NCI-H2029 treated with DMSO at 0.1 percent for 48 hours (cell line): ENCODE measurements around the gene ABI3BP.
A peak's percentile ranks its signal among the peaks of the same experiment; 100 is the strongest.

Experiments used
- DNase-seq: peaks from one replicate; lab custom pipeline; 2025; lab: John Stamatoyannopoulos, UW

The ABI3BP gene

GRCh38 chr3:100776097-100776729 is 217.0 kb downstream of the ABI3BP start:
- DNase-seq = no peak

DNA sequence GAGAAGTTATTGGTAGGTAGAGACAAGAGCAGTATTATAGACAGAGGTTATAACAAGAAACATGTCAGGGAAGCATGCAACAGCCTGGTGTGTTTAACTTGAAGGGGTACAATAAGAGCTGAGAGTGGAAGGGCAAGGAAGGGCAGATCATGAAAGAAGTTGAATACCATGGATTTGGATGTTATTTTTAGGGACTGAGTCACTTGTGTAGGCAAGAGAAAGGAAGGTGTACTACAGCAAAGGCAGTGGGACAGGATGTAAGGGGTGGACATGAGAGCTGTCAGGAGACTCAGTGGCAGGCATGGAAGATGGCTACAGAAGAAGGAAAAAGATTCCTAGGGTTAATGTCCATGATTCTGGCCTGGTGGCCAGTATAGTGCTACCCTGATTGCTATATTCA is 217.6 kb downstream of the ABI3BP start:
- no peak for DNase-seq

DNA sequence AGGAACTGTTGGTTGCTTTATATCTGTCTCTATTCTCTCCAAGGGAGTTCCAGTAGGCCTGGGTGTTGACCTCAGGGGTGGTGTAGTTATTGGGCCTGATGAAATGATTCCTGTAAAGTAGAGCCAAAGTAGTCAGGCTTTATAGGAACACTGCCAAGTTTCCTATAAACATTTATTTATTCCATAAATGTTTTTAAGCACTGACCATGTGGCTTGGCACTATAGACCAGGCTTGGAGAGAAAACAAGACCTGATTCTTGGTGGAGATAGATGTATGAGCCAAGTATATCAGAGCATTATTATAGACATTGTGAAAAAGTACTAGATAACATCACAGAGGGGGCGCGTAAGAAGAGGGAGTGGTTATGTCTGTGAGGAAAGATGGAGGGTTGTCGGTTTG is 218.0 kb downstream of the ABI3BP start:
- DNase-seq = no peak

- no peak for DNase-seq
Measured at GRCh38 chr3:100769693-100770092, 223.5 kb downstream of the ABI3BP start.

- no peak for DNase-seq
Measured at GRCh38 chr3:100766069-100766468, 227.2 kb downstream of the ABI3BP start.

DNA sequence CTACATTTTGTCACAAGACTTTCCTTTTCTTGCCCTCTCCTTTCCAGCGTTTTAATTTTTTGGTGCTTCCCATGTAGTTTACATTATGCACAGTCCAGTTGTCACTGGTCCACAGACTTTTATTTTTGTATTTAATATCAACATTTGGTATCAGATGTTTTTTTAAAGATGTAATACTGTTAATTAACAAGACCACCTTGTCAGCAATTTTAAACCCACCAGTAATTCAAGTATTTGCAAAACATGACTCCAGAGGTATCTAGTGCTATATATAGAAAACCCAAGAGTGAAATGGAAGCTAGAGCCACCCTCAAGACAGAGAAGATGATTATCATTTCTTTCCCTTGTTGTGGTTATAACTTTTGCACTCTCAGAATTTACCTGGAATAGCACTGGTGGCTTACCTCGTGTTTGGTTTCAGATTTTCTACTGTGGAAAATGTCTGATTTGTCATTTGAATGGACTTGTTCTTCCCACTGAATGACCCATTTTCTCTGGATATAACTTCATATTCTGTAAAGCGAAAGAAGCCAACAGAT is 227.7 kb downstream of the ABI3BP start:
- no peak for DNase-seq

GRCh38 chr3:100761951-100762350 is 231.3 kb downstream of the ABI3BP start:
- no peak for DNase-seq

- DNase-seq = no peak
Measured at GRCh38 chr3:100761211-100761942, 231.8 kb downstream of the ABI3BP start.

- no peak for DNase-seq
Measured at GRCh38 chr3:100760377-100760776, 232.8 kb downstream of the ABI3BP start.

- no peak for DNase-seq
Measured at GRCh38 chr3:100759950-100760349, 233.3 kb downstream of the ABI3BP start.

- DNase-seq = no peak
Measured at GRCh38 chr3:100759159-100759558, 234.1 kb downstream of the ABI3BP start.

- no peak for DNase-seq
Measured at GRCh38 chr3:100756441-100756840, 236.8 kb downstream of the ABI3BP start.

DNA sequence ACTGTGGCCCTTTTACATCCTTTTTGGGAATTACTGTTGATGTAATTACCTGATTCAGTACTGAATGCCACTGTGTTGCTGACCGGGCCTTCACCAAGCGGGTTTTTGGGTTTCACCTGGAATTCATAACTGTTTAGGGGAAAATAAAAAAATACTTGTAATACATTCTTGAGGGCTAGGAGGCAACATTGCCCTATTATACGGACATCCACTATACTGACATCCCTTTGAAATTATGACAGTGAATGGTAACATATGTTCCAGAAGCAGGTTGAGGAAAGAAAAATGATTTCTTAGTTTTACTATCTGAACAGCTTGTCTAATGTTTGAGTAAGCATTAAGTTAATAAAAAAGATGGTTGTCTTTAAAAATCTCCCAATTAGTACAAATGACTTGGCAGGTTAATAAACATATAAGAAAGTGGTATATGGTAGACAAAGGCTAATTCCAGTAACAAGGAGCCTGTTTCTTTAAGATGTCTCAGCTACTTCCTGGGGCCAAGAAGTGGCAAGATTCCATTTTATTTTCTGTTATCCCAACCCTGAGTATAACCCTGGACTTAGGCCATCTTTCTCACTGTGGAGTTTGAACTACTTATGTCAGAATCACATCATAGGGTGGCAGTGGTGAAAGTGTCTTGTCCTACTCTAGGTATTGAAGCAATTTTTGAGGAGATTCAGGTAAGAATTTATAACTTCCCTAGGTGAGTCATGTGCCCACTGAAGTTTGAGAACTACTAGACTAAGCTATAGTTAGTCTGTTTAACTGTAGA is 238.5 kb downstream of the ABI3BP start:
- no peak for DNase-seq

- DNase-seq = no peak
Measured at GRCh38 chr3:100753846-100754245, 239.4 kb downstream of the ABI3BP start.

DNA sequence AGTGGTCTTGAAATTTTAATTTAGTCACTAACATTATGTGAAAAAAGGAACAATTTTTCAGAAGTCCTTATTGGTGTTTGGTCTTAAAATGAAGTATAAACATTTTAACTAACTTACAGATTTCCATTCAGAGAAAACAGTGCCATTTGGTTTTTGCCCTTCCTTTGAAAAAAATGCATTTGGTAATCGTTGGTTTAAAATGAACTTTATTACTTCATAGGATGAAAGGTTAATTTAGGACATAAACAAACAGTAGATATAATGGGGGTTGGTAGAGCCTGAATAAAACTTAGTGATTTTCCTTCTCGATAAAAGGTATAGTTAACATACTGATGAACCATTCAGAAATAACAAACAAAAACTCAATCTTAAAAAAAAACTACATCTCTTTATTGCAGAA is 244.3 kb downstream of the ABI3BP start:
- no peak for DNase-seq

DNA sequence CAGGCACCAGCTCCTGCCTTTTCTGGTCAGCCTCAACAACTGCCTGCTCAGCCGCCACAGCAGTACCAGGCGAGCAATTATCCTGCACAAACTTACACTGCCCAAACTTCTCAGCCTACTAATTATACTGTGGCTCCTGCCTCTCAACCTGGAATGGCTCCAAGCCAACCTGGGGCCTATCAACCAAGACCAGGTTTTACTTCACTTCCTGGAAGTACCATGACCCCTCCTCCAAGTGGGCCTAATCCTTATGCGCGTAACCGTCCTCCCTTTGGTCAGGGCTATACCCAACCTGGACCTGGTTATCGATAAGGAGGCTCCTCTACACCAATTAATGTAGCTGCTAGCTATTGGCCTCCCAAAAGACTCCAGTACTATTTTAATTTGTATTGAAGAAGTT is 245.0 kb downstream of the ABI3BP start:
- DNase-seq = no peak

GRCh38 chr3:100746092-100746491 is 247.1 kb downstream of the ABI3BP start:
- DNase-seq = no peak

DNA sequence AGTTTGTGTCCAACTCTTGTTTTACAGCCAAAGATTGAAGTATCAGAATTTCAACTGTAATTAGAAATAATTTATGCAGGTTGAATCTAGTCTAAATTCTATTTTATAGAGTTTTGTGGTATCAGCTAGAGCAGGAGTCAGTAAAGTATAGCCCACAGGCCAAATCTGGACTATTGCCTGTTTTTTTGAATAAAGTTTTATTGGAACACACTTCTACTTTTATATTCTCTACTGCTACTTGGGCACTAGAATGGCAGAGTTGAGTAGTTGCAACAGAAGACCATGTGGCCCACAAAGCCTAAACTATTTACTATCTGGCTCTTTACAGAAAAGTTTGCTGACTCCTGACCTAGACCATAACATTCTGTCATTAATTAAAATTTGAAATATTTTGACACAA is 247.6 kb downstream of the ABI3BP start:
- no peak for DNase-seq

GRCh38 chr3:100744671-100745070 is 248.6 kb downstream of the ABI3BP start:
- DNase-seq = no peak

- DNase-seq = no peak
Measured at GRCh38 chr3:100743535-100743934, 249.7 kb downstream of the ABI3BP start.

DNA sequence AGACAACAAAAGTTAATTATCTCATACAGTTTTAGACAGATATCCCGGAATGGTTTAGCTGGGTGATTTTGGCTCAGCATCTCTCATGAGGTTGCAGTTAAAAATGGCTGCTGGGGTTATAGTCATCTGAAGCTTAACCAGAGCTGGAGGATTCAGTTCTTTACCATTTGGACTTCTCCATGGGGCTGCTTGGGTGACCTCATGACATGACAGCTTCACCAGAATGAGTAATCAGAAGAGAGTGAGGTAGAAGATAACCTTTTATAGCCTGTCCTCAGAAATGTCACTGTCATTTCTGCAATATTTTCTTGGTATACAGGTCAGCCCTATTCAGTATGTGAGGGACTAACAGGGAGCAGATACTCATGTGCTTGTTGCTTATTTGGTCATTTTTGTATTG is 253.0 kb downstream of the ABI3BP start:
- no peak for DNase-seq

GRCh38 chr3:100737334-100737733 is 255.9 kb downstream of the ABI3BP start:
- DNase-seq = peak; percentile 8

- no peak for DNase-seq
Measured at GRCh38 chr3:100732435-100732834, 260.8 kb downstream of the ABI3BP start.
